ENCODE data around the gene RUSC2.
"Not testable (repeated sequence)": the region's sequence is repeated elsewhere in the genome, so short reads cannot be mapped to it uniquely, and the experiment has no call there.

Gene RUSC2

GRCh38 chr9:35495984-35496383 lies 6.1 kb downstream of the RUSC2 start:
- DNase-seq (ENCODE audit: low read depth in 2 of 2, low spot score in 1 of 2) = no peak

DNA sequence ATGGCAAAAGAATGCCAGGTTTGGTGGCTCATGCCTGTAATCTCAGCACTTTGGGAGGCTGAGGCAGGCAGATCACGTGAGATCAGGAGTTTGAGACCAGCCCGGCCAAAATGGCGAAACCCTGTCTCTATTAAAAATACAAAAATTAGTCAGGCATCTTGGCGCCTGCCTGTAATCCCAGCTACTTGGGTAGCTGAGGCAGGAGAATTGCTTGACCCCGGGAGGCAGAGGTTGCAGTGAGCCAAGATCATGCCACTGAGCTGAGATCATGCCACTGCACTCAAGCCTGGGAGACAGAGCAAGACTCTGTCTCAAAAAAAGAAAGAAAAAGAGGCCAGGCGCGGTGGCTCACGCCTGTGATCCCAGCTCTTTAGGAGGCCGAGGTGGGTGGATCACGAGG lies 8.3 kb downstream of the RUSC2 start:
- DNase-seq (ENCODE audit: low read depth in 2 of 2, low spot score in 1 of 2) = not testable (repeated sequence)

- DNase-seq (ENCODE audit: low read depth in 2 of 2, low spot score in 1 of 2) = no peak
Measured at GRCh38 chr9:35499029-35499700, 9.3 kb downstream of the RUSC2 start.

DNA sequence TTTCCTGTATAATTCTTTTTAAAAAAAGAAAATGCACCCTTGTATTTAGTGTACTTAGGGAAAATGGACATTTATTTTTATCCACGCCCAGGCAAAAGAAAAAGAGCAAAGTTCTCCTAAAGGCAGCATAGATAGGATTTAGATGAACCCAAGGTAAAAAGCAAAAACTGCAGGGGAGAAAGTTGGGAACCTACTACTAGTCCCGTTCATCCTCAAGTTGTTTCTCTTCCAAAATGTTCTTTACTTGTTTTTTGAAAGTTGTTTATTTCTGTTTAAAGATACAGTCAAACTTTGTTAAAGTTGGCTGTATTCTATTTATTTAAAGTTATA lies 9.8 kb downstream of the RUSC2 start:
- no peak for DNase-seq (ENCODE audit: low read depth in 2 of 2, low spot score in 1 of 2)

GRCh38 chr9:35500130-35500748 lies 10.3 kb downstream of the RUSC2 start:
- DNase-seq (ENCODE audit: low read depth in 2 of 2, low spot score in 1 of 2) = no peak

- DNase-seq (ENCODE audit: low read depth in 2 of 2, low spot score in 1 of 2) = no peak
Measured at GRCh38 chr9:35501946-35502345, 12.0 kb downstream of the RUSC2 start.

DNA sequence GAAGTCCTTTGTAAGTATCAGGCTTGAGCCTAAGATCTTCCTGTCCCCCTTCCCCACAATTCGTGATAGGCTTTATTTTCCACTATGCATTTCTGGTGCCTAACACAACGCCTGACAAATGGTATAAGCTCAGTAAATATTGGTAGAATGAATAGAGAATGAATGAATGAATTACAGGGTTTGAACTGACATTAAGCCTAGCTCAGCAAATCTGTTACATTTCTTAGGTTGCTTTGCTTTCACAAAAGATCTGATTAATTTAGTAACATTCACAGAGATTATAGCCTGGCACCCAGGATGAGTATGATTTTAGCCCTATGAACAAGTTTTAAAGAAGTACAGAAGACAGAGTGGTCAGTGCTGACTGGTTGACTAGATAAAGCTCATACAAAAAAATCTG lies 16.4 kb downstream of the RUSC2 start:
- no peak for DNase-seq (ENCODE audit: low read depth in 2 of 2, low spot score in 1 of 2)

DNA sequence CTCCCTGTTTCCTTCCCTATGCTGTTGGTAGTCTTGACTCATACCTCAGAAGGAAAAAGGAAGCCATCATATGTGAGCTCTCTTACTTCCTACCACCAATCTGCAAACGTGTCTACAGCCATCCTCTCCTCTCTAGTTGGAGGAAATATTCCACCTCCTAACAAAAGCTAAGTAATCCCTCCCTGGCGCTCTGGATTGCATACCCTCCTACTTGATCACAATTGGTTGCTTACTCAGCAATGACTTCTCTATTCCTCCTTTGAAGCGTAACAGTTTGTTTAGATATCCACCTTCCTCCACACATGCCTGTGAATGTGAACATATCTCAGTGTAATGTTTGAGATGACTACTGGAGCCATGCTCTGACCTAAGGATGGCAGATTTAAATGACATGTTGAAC lies 18.2 kb downstream of the RUSC2 start:
- DNase-seq (ENCODE audit: low read depth in 2 of 2, low spot score in 1 of 2) = no peak

DNA sequence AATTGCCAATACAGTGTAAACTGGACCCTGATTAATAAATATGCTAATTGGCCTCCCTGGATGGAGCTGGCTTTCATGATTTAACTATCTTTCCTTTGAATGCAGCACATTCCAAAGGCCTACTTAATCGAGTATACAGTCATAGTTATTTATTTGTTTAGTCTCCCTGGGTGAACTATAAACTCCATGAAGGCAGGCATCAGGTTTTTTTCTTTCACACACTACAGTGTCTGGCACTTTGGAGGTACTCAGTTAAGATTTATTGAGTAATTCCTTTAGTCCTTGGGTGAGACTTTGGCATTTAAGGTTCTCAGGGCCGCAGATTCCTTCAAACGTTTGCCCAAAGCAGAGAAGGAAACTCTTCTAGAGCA lies 20.5 kb downstream of the RUSC2 start:
- DNase-seq (ENCODE audit: low read depth in 2 of 2, low spot score in 1 of 2) = no peak

GRCh38 chr9:35510754-35511428 lies 21.0 kb downstream of the RUSC2 start:
- DNase-seq (ENCODE audit: low read depth in 2 of 2, low spot score in 1 of 2) = no peak

DNA sequence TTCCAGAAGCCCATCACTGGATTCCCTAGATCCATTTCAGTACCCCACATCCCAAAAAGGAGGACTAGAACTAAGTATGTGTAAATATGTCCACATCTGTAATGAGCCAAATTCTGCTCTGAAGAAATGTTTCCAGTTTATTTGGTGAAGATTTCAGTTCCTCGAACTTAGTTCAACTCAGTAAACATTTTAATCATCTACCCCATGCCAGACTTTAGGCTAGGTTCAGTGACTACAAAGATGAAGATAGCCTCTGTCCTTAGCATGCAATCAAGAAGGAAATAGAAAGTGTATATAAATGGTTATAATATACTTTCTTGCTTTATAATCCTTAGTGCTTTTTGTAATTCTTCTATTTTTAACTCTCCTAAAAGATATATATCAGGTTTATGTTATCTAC lies 21.5 kb downstream of the RUSC2 start:
- DNase-seq (ENCODE audit: low read depth in 2 of 2, low spot score in 1 of 2) = no peak

GRCh38 chr9:35515766-35516165 lies 25.9 kb downstream of the RUSC2 start:
- DNase-seq (ENCODE audit: low read depth in 2 of 2, low spot score in 1 of 2) = no peak

GRCh38 chr9:35516479-35516878 lies 26.6 kb downstream of the RUSC2 start:
- no peak for DNase-seq (ENCODE audit: low read depth in 2 of 2, low spot score in 1 of 2)

DNA sequence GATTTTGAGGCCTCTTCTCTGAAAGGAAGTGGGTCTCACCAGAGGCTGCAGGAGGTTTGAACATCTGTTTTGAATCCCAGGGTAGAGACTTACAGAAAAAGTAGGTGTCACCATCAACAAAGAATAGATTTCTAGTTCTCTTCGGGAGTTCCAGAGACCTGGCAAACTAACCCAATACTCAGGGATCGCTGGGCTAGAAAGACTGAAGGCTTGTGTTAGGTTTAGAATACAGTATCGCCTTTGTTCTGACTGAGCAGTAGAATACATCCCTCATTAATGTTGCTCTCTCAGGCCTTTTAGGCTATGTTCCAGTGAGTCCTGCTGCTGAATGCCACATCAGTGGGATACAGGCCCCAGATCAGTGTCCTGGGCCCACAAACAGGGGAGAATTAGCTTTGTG lies 27.2 kb downstream of the RUSC2 start:
- DNase-seq (ENCODE audit: low read depth in 2 of 2, low spot score in 1 of 2) = no peak

DNA sequence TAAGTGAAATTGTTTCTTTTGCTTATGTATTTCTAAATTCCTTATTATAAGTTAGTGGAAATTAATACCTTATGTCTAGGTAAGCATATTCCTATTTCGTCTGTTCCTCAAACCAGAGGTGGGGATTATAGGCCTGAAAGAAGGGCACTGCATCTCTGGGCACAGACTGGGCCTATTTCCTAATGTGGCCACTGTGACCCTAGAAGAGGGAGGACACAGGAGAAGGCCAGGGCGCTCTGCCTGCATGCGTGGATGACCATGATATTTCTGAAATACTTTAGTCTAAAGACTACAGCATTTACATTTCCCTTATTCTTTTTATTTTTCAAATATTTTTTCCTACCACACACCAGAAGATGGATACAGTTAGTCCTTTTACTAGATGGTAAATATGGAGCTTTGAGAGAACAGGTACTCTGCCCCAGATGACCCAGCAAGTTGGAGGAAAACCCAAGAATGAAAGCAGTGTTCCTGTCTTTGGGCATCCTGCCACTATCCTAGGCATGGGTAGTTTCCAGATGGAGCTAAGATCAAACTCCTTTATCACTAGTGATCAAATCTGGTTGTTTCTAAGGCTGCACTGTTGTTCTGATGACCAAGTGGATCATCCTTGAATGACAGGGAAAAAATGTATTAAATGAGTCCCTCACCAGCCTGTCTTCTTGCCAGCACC lies 27.8 kb downstream of the RUSC2 start:
- no peak for DNase-seq (ENCODE audit: low read depth in 2 of 2, low spot score in 1 of 2)

DNA sequence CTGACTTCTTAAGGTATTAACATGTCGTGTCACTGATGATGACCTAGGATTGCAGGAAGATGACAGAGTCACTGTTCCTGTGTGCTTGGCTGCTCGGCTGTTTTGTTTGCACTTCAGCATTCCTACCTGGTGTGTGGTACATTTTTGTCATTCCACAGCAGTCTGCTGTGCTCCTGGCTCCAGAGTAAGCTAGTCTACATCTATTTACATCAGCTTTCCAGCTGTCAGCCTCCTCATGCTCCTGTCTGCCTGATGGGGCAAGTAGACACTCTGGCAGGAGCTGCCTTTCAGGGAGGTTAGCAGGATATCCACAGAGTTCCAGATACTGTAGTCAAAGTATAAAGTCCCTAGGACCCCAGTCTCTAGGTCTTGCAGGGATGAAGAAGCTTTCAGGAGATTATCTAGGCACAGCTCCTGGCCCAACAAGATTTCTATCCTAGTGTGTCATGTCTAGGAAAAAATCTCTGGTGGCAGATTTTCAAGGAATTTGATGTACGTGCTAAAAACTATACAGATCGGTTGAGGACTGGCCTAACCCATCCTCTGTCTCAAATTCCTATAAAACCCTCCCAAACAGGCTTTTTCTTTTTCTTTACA lies 28.4 kb downstream of the RUSC2 start:
- DNase-seq (ENCODE audit: low read depth in 2 of 2, low spot score in 1 of 2) = no peak

DNA sequence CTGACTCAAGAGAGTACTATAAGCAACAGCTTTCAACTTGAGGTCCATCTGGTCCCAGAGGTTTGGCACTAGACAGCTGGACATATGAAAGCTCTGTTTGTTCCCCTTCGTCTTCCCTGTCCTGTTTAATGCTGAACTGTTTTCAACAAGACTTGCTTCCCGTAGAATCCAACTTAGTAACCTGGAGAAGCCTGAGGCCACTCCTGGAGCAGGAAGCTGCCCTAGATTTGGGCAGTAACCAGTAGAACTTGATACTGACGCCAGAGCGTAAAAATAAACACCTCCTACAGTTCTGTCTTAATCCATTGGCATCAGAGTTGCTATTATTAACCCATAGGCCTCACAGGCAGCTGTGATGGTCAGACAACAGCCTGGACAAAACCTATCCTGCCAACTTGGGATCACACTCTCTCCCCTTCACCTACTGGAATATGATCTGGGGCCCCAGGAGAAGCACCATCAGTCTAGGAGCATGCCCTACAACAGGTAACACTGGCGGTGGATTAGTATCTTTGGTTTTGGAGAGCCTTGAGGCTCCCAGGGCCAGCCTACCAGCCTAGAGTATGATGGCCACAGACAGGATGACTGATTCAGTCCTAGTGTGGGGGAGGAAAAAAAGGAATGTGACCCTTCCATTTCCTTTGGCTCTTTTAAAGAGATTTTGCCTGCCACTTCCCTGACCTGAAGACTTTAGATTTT lies 29.2 kb downstream of the RUSC2 start:
- DNase-seq (ENCODE audit: low read depth in 2 of 2, low spot score in 1 of 2) = no peak

- no peak for DNase-seq (ENCODE audit: low read depth in 2 of 2, low spot score in 1 of 2)
Measured at GRCh38 chr9:35519692-35520363, 29.9 kb downstream of the RUSC2 start.

- no peak for DNase-seq (ENCODE audit: low read depth in 2 of 2, low spot score in 1 of 2)
Measured at GRCh38 chr9:35520364-35520710, 30.4 kb downstream of the RUSC2 start.

DNA sequence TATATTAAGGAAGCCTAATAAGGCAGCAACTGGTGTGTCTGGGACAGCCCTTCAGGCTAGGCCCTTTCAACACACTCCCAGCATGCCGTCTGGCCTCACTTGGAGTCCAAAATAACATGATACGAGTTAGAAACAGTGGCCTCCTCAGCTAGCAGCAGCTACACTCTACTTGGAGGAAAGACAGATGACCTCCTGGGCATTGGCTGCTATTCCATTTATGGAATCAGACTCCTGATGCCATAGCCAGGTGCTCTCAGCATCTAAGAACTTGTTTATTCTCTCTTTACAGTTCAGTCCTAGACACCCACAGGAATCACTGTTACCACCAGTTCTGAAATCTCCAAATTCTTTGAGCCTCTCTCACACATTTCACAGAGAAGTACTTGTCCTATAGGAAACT lies 31.8 kb downstream of the RUSC2 start:
- no peak for DNase-seq (ENCODE audit: low read depth in 2 of 2, low spot score in 1 of 2)

GRCh38 chr9:35522187-35522586 lies 32.3 kb downstream of the RUSC2 start:
- no peak for DNase-seq (ENCODE audit: low read depth in 2 of 2, low spot score in 1 of 2)
